Omental fat pad (tissue), 4 donors: ENCODE measurements around the gene CXCR2. TPM values are rescaled to one million over a fixed set of nuclear protein-coding genes. Genes with fewer than 3 reads are reported as not detected.

ENCODE experiments used
- ATAC-seq: fragments of 150-250 bp; one replicate; pipeline ENCODE4 v1.9.1; 2016; ENCODE audit warnings: mild to moderate bottlenecking, moderate library complexity; ENCODE audit not compliant: low FRiP score
- DNase-seq: peaks from one replicate; pipeline ENCODE4 v3.0.0-alpha.2; 2019; ENCODE audit warnings: low spot score
- total RNA-seq, 4 donors: library from RNA; depleted of rRNA; stranded (reverse); fragments of >200 nt; gene quantifications; one replicate each; pipeline ENCODE4 v1.1.0, GENCODE V29; 2016
- TF ChIP-seq, protein P1 (sequence below), 3 donors: fragments of 450-650 bp; IDR thresholded peaks; one replicate each; pipeline ENCODE4 v1.5.1; 2016 to 2017; ENCODE audit warnings: antibody characterized with exemption in 3 of 3, mild to moderate bottlenecking in 3 of 3, moderate library complexity in 2 of 3

The CXCR2 gene
- total RNA-seq, 4 donors from 2014 or later = 0.28 to 19.2 (median 1.3) TPM

GRCh38 chr2:218123986-218124385, 1.8 kb upstream of the CXCR2 start:
- ATAC-seq = no peak
- TF ChIP-seq, protein P1, sequence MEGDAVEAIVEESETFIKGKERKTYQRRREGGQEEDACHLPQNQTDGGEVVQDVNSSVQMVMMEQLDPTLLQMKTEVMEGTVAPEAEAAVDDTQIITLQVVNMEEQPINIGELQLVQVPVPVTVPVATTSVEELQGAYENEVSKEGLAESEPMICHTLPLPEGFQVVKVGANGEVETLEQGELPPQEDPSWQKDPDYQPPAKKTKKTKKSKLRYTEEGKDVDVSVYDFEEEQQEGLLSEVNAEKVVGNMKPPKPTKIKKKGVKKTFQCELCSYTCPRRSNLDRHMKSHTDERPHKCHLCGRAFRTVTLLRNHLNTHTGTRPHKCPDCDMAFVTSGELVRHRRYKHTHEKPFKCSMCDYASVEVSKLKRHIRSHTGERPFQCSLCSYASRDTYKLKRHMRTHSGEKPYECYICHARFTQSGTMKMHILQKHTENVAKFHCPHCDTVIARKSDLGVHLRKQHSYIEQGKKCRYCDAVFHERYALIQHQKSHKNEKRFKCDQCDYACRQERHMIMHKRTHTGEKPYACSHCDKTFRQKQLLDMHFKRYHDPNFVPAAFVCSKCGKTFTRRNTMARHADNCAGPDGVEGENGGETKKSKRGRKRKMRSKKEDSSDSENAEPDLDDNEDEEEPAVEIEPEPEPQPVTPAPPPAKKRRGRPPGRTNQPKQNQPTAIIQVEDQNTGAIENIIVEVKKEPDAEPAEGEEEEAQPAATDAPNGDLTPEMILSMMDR (IDR thresholded peaks at IDR 0.05) = no peak

GRCh38 chr2:218125095-218125494, 733 bp upstream of the CXCR2 start:
- TF ChIP-seq, protein P1 (IDR thresholded peaks at IDR 0.05) = no peak
- no peak for ATAC-seq
- no peak for DNase-seq

More at GRCh38 chr2:218123986-218124385, 1.8 kb upstream of the CXCR2 start:
- DNase-seq = no peak

- no peak for DNase-seq
- no peak for ATAC-seq
- TF ChIP-seq, protein P1 (IDR thresholded peaks at IDR 0.05) = no peak
These were observed 2.2 kb downstream of the CXCR2 start for GRCh38 chr2:218127929-218128455.

GRCh38 chr2:218128781-218129457, 3.1 kb downstream of the CXCR2 start:
- ATAC-seq (no peak), DNase-seq (no peak)
- TF ChIP-seq, protein P1 (IDR thresholded peaks at IDR 0.05) = no peak

DNA sequence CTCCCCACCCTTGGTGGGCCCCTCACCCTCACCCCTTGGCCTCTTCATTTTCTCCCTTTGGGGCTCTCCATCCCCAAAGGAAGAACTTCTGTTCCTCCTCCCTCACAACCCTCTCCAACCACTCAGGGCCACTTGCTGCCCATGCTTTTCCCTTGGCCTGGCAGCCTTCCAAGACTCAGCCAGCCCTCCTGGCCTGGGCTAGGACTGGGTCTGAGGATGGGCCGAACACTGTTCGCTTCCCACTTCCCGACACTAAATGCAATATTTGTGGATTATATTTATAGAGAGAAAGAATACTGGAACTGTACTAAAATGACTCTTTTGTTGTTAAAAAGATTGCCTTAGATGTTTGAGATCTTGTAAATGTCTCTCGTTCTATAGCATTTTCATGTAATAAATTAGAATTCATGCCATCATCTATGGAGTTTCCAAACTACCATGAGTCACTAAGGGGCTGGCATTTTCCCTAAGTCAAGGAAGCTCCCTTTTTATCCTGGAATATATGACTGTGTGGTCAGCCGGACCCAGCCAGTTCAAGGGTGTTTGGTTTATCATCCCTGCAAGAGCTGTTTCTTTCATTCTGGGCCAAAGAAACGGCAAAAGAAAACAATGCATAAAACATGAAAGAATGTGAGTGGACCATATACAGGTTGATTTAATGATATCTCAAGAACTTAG, 3.8 kb downstream of the CXCR2 start:
- ATAC-seq = peak; percentile 48
- no peak for DNase-seq

GRCh38 chr2:218130377-218130776, 4.5 kb downstream of the CXCR2 start:
- no peak for DNase-seq
- no peak for ATAC-seq
- TF ChIP-seq, protein P1 (IDR thresholded peaks at IDR 0.05) = no peak

More for the DNA sequence above, 3.8 kb downstream of the CXCR2 start:
- TF ChIP-seq, protein P1 (IDR thresholded peaks at IDR 0.05) = no peak
